IMR-90 (cell line): ENCODE results near the gene RAI2. TPM values are rescaled to one million over a fixed set of nuclear protein-coding genes. Genes with fewer than 3 reads are reported as not detected.

ENCODE experiments used
- ATAC-seq: fragments of 200-7000 bp; cut with Tn5 transposase; 2 replicates; pipeline ENCODE4 v1.9.1; 2020; ENCODE audit warnings: low read depth, mild to moderate bottlenecking, moderate library complexity
- BruUV-seq: library from RNA; stranded (reverse); fragments of 400-500 nt; replicated peaks from 2 replicates; lab custom pipeline; 2021; lab: Mats Ljungman, UMichigan
- CTCF ChIA-PET: fragments of 300-600 bp; formaldehyde crosslinking; extraction: SDS; loops from one replicate; lab custom pipeline; 2021; ENCODE audit warnings: antibody characterized with exemption; lab: Yijun Ruan, JAX
- POLR2A ChIA-PET: fragments of 300-600 bp; sonication (Branson Sonifier 250); formaldehyde crosslinking; loops from one replicate; lab custom pipeline; 2022; ENCODE audit warnings: antibody characterized with exemption; ENCODE audit not compliant: unreplicated experiment; lab: Charles Lee
- DNase-seq: peaks from one replicate; pipeline ENCODE4 v3.0.0; 2013
- H2AFZ ChIP-seq: replicated peaks from 2 replicates; pipeline ENCODE3; 2013; ENCODE audit warnings: low read length, mild to moderate bottlenecking; ENCODE audit not compliant: poor library complexity
- H2AK5ac ChIP-seq: 2 replicates; pipeline ENCODE4 v1.6.1; 2013; ENCODE audit warnings: low read depth, low read length, inconsistent platforms
- H2AK9ac ChIP-seq: replicated peaks from 2 replicates; pipeline ENCODE3; 2013; ENCODE audit warnings: mild to moderate bottlenecking, low read depth, low read length, moderate library complexity; ENCODE audit not compliant: poor library complexity
- H2BK120ac ChIP-seq: 2 replicates; pipeline ENCODE4 v1.6.1; 2013; ENCODE audit warnings: low read depth, low read length, inconsistent platforms
- H2BK15ac ChIP-seq: 3 replicates; pipeline ENCODE4 v1.6.1; 2013; ENCODE audit warnings: low read depth, low read length, inconsistent platforms
- H2BK20ac ChIP-seq: 2 replicates; pipeline ENCODE4 v1.6.1; 2013; ENCODE audit warnings: low read depth, mild to moderate bottlenecking, inconsistent platforms, low read length, moderate library complexity
- H2BK5ac ChIP-seq: 2 replicates; pipeline ENCODE4 v1.6.1; 2013; ENCODE audit warnings: mild to moderate bottlenecking, low read depth, low read length, inconsistent platforms; ENCODE audit not compliant: poor library complexity, severe bottlenecking
- H3K14ac ChIP-seq: replicated peaks from 2 replicates; pipeline ENCODE4 v1.6.1; 2013; ENCODE audit warnings: low read depth, low read length, inconsistent platforms
- H3K18ac ChIP-seq: 2 replicates; pipeline ENCODE4 v1.6.1; 2013; ENCODE audit warnings: low read depth, low read length, control low read depth
- H3K23ac ChIP-seq: 2 replicates; pipeline ENCODE4 v1.6.1; 2013; ENCODE audit warnings: low read depth, low read length, inconsistent platforms
- H3K27ac ChIP-seq: 2 replicates; pipeline ENCODE4 v1.5.1; 2013; ENCODE audit warnings: mild to moderate bottlenecking, control low read depth, low read length; ENCODE audit not compliant: insufficient read depth
- H3K27me3 ChIP-seq: 2 replicates; pipeline ENCODE4 v1.6.1; 2013; ENCODE audit warnings: low read length; ENCODE audit not compliant: control insufficient read depth, insufficient read depth
- H3K36me3 ChIP-seq: 2 replicates; pipeline ENCODE4 v1.6.1; 2013; ENCODE audit warnings: low read length, mixed read lengths; ENCODE audit not compliant: control insufficient read depth, insufficient read depth
- H3K4ac ChIP-seq: 2 replicates; pipeline ENCODE4 v1.6.1; 2013; ENCODE audit warnings: low read depth, low read length, inconsistent platforms
- H3K4me1 ChIP-seq: 2 replicates; pipeline ENCODE4 v1.6.1; 2013; ENCODE audit warnings: low read length, mixed read lengths; ENCODE audit not compliant: control insufficient read depth, insufficient read depth
- H3K4me2 ChIP-seq: 2 replicates; pipeline ENCODE4 v1.6.1; 2013; ENCODE audit warnings: low read depth, mild to moderate bottlenecking, control low read depth, low read length, moderate library complexity
- H3K4me3 ChIP-seq: 2 replicates; pipeline ENCODE4 v1.5.1; 2013; ENCODE audit warnings: low read depth, mild to moderate bottlenecking, control low read depth, low read length, moderate library complexity; ENCODE audit not compliant: insufficient read depth
- H3K56ac ChIP-seq: 2 replicates; pipeline ENCODE4 v1.6.1; 2013; ENCODE audit warnings: low read length, inconsistent platforms; ENCODE audit not compliant: insufficient read depth; ENCODE audit errors: extremely low read depth
- H3K79me1 ChIP-seq, 2 experiments: 2 replicates each; pipeline ENCODE4 v1.6.1; 2013; ENCODE audit warnings: low read length in 2 of 2, inconsistent platforms in 1 of 2, low read depth in 1 of 2
- H3K9ac ChIP-seq: 2 replicates; pipeline ENCODE4 v1.6.1; 2013; ENCODE audit warnings: low read depth, low read length, control low read depth
- H3K9me1 ChIP-seq: 2 replicates; pipeline ENCODE4 v1.6.1; 2013; ENCODE audit warnings: low read length, inconsistent platforms; ENCODE audit not compliant: insufficient read depth
- H3K9me3 ChIP-seq: 2 replicates; pipeline ENCODE4 v1.6.1; 2013; ENCODE audit warnings: low read length; ENCODE audit not compliant: control insufficient read depth, insufficient read depth
- H4K20me1 ChIP-seq: 2 replicates; pipeline ENCODE4 v1.6.1; 2013; ENCODE audit warnings: low read length, inconsistent platforms; ENCODE audit not compliant: insufficient read depth
- H4K5ac ChIP-seq: 2 replicates; pipeline ENCODE4 v1.6.1; 2013; ENCODE audit warnings: mild to moderate bottlenecking, low read depth, low read length, control low read depth
- H4K8ac ChIP-seq, 2 experiments: 2 replicates each; pipeline ENCODE4 v1.6.1; 2013; ENCODE audit warnings: low read depth in 2 of 2, low read length in 2 of 2, control low read depth in 1 of 2, inconsistent platforms in 1 of 2
- H4K91ac ChIP-seq: 2 replicates; pipeline ENCODE4 v1.6.1; 2013; ENCODE audit warnings: low read depth, low read length, inconsistent platforms; ENCODE audit not compliant: insufficient read depth
- POLR2A ChIP-seq: IDR thresholded peaks from 2 replicates; pipeline ENCODE4 v1.6.1; 2012; ENCODE audit warnings: mild to moderate bottlenecking, low read depth, low read length
- SMC3 ChIP-seq: fragments of 150-350 bp; IDR thresholded peaks from 2 replicates; pipeline ENCODE4 v1.6.1; 2016; ENCODE audit warnings: low read depth, mild to moderate bottlenecking, antibody characterized with exemption, low read length, moderate library complexity
- dilution Hi-C: fragments of 300-500 bp; cut with HindIII; formaldehyde crosslinking; loops from one replicate; pipeline ENCODE4 v1.14.3; 2018; ENCODE audit warnings: low sequenced_read_pairs; ENCODE audit not compliant: unreplicated experiment
- in situ Hi-C: fragments of 300-500 bp; cut with MboI; formaldehyde crosslinking; loops from 3 replicates; pipeline ENCODE4 v1.14.3; 2019; ENCODE audit warnings: low sequenced_read_pairs, inconsistent platforms, mixed read lengths
- intact Hi-C: fragments of 100-400 bp; cut with micrococcal nuclease; formaldehyde crosslinking; loops from 2 replicates; pipeline ENCODE4 v1.10.0; 2022
- polyA plus RNA-seq, 3 experiments: library from polyadenylated mRNA; depleted of rRNA; stranded (reverse); fragments of >200 nt; gene quantifications; 2 replicates each; pipeline ENCODE4 v1.2.3, GENCODE V29; 2012; ENCODE audit warnings: low replicate concordance in 1 of 3
- total RNA-seq: library from RNA; depleted of rRNA; stranded (reverse); fragments of >200 nt; gene quantifications from 2 replicates; pipeline ENCODE4 v1.2.3, GENCODE V29; 2012

The RAI2 gene
- total and polyA plus RNA-seq, 2 of the 4 experiments (the other 2 are of a cell fraction) = 0.07 TPM; not detected in 1

DNA sequence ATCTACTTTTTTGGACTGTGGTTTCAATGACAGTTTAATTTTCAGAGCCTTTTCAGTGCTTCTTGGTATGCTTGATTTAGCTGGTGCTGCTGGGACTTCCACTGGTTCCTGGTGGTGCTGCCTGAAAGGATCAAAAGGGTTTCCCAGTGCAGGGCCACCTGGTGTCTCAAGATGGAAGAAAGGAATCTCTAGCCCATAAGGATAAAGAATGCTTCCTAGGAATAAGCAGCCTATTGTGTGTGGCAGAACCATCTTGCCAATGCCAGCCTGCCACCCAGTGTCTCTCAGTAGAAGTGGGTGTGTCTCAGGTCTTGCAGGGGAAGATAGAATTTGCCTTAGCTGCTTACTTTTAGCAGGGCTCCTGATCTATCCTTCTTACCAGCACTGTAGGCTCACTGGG, 15.0 kb upstream of the RAI2 start:
- Histone ChIP-seq H3K14ac (no peak overlapping the region), H3K9ac (no peak overlapping the region), H2BK120ac (no peak overlapping the region), H2BK5ac (no peak overlapping the region), H2AK5ac (no peak overlapping the region), H3K27me3 (no peaks in the 10 kb centered on the region), H3K79me1 (no peaks in the 10 kb centered on the region), H3K56ac (no peak overlapping the region), H3K9me1 (no peaks in the 10 kb centered on the region), H4K8ac (no peak overlapping the region), H3K4me1 (no peaks in the 10 kb centered on the region), H2BK15ac (no peak overlapping the region), H4K20me1 (no peaks in the 10 kb centered on the region), H3K4ac (no peak overlapping the region), H2BK20ac (no peak overlapping the region), H3K9me3 (no peaks in the 10 kb centered on the region), H2AK9ac (no peak overlapping the region), H3K27ac (no peak overlapping the region), H3K4me3 (no peak overlapping the region), H3K4me2 (no peak overlapping the region), H3K18ac (no peak overlapping the region), H4K91ac (no peak overlapping the region), H3K23ac (no peak overlapping the region), H2AFZ (no peak overlapping the region), H3K36me3 (no peaks in the 10 kb centered on the region), H4K5ac (no peak overlapping the region)
- TF ChIP-seq SMC3 = no peak
- TF ChIP-seq POLR2A = no peak
- dilution Hi-C loops = no loop called here
- ChIA-PET CTCF (no interaction called here), POLR2A (no interaction called here)
- intact Hi-C loops = no loop called here
- no peak for ATAC-seq
- no peak for DNase-seq
- in situ Hi-C loops = no loop called here
- no TSS peak for BruUV-seq
